ENCODE data around the gene ATRX.

- TF ChIP-seq CTCF (conservative IDR thresholded peaks at IDR 0.05; ENCODE audit: low read depth, low read length) (no peak), EZH2phosphoT487 (IDR thresholded peaks at IDR 0.05; ENCODE audit: borderline replicate concordance, low read length) (no peak)
Measured at GRCh38 chrX:77638397-77638796, 147.6 kb downstream of the ATRX start.

Measured in PC-3 (cell line).